Liver (tissue), 3 donors: ENCODE measurements around the gene CNTN5.

ENCODE experiments used
- ATF3 ChIP-seq: IDR thresholded peaks from 2 replicates; pipeline ENCODE4 v1.6.1; 2016; ENCODE audit warnings: antibody characterized with exemption
- CTCF ChIP-seq: fragments of 150-350 bp; IDR thresholded peaks from 2 replicates; pipeline ENCODE4 v1.5.1; 2017; ENCODE audit warnings: improper control_type of control experiment, low read depth, low read length; ENCODE audit not compliant: missing input control
- EGR1 ChIP-seq, 2 donors: IDR thresholded peaks; 2 replicates each; pipeline ENCODE4 v1.6.1; 2016 to 2018; ENCODE audit warnings: antibody characterized with exemption in 2 of 2, low read depth in 2 of 2
- FOXA2 ChIP-seq: IDR thresholded peaks from 2 replicates; pipeline ENCODE4 v1.6.1; 2016; ENCODE audit warnings: antibody characterized with exemption
- GABPA ChIP-seq, 2 donors: IDR thresholded peaks in 1 of 2; conservative IDR thresholded peaks in 1 of 2; 2 replicates each; pipeline ENCODE4 v1.6.1; 2016; ENCODE audit warnings: antibody characterized with exemption in 2 of 2, mild to moderate bottlenecking in 1 of 2, moderate library complexity in 1 of 2
- MAX ChIP-seq: IDR thresholded peaks from 2 replicates; pipeline ENCODE4 v1.6.1; 2016; ENCODE audit warnings: antibody characterized with exemption
- REST ChIP-seq: IDR thresholded peaks from 2 replicates; pipeline ENCODE4 v1.6.1; 2016; ENCODE audit warnings: antibody characterized with exemption, mild to moderate bottlenecking
- SP1 ChIP-seq: IDR thresholded peaks from 2 replicates; pipeline ENCODE4 v1.6.1; 2018; ENCODE audit warnings: antibody characterized with exemption, mild to moderate bottlenecking
- TAF1 ChIP-seq: conservative IDR thresholded peaks from 2 replicates; pipeline ENCODE4 v1.6.1; 2016; ENCODE audit warnings: antibody characterized with exemption, mild to moderate bottlenecking
- YY1 ChIP-seq: IDR thresholded peaks from 2 replicates; pipeline ENCODE4 v1.6.1; 2016; ENCODE audit warnings: antibody characterized with exemption, mild to moderate bottlenecking
- donor health status: healthy.
- donor health status: healthy.

GRCh38 chr11:99257131-99257530 is 236.4 kb downstream of the CNTN5 start:
- TF ChIP-seq EGR1 (IDR thresholded peaks at IDR 0.05; ENCODE audit: low read depth in 2 of 2) (peak in 1 of 2 donors; percentile 74), MAX (peak; percentile 87), CTCF (no peak), GABPA (IDR thresholded peaks at IDR 0.05 in 1 of 2, conservative IDR thresholded peaks at IDR 0.05 in 1 of 2) (peak in 1 of 2 donors; percentile 73), REST (peak; percentile 60), TAF1 (no peak), SP1 (peak; percentile 87), FOXA2 (peak; percentile 90), ATF3 (no peak), YY1 (peak; percentile 74)
